ENCODE measurements around the gene ZMYM1.
"Not testable (repeated sequence)": the region's sequence is repeated elsewhere in the genome, so short reads cannot be mapped to it uniquely, and the experiment has no call there.

ZMYM1 gene

DNA sequence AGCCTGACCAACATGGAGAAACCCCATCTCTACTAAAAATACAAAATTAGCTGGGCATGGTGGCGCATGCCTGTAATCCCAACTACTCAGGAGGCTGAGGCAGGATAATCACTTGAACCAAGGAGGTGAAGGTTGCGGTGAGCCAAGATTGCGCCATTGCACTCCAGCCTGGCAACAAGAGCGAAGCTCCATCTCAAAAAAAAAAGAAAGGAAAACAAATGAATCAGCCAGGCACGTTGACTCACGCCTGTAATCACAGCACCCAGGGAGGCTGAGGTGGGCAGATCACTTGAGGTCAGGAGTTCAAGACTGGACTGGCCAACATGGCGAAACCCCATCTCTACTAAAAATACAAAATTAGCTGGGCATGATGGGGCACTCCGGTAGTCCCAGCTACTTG is 2.8 kb upstream of the ZMYM1 start:
- not testable (repeated sequence) for H3K27ac ChIP-seq (ENCODE audit: low read depth, low read length); H3K27me3 ChIP-seq (ENCODE audit: insufficient read depth, low read length)
- 94% methylated on average over 8 of the region's 8 CpGs for WGBS

DNA sequence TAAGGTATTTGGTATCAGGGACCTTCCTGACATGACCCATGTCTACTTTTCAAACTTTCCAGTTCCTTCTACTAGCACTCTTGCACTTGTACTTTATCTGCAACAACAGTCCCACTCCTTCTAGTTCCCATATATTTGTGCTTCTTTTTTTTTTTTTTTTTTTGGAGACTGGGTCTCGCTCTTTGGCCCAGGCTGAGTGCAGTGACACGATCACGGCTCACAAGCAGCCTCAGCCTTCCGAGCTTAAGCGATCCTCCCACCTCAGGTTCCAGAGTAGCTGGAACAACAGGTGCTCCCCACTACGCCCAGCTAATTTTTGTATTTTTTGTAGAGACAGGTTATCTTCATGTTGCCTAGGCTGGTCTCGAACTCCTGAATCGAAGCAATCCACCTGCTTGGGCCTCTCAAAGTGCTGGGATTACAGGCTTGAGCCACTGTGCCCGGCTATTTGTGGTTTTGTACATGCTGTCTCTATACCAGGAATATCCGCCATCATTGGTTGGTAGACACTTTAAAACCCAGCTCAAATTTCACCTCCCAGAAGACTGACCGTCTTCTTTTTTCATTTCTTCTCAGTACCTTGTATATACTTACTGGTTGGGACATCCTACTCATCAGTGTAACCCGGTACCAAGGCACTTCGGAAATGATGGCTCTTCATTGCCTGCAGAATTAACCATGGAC is 1.1 kb downstream of the ZMYM1 start:
- no peak overlapping the region for H3K27ac ChIP-seq (ENCODE audit: low read depth, low read length)
- peak overlapping the region; percentile 80 for H3K4me3 ChIP-seq (ENCODE audit: low read length)
- peak overlapping the region; percentile 73 for H3K9ac ChIP-seq (ENCODE audit: low read depth, low read length)
- no peaks in the 10 kb centered on the region for H3K27me3 ChIP-seq (ENCODE audit: insufficient read depth, low read length)
- 93% methylated on average over 13 of the region's 13 CpGs for WGBS
- no peaks in the 10 kb centered on the region for H3K9me3 ChIP-seq (ENCODE audit: insufficient read depth, low read depth, low read length)
- H3K36me3 ChIP-seq (ENCODE audit: insufficient read depth, low read length): peaks cover 10% of the 10 kb centered on the region; the same call in 1 of the 2 replicates
- H3K4me1 ChIP-seq (ENCODE audit: insufficient read depth, low read length): peaks cover 18% of the 10 kb centered on the region

More for the DNA sequence above, 2.8 kb upstream of the ZMYM1 start:
- H3K9ac ChIP-seq (ENCODE audit: low read depth, low read length); H3K4me3 ChIP-seq (ENCODE audit: low read length); H3K9me3 ChIP-seq (ENCODE audit: insufficient read depth, low read depth, low read length); H3K36me3 ChIP-seq (ENCODE audit: insufficient read depth, low read length): not testable (repeated sequence)
- H3K4me1 ChIP-seq (ENCODE audit: insufficient read depth, low read length): peaks cover 18% of the 10 kb centered on the region

DNA sequence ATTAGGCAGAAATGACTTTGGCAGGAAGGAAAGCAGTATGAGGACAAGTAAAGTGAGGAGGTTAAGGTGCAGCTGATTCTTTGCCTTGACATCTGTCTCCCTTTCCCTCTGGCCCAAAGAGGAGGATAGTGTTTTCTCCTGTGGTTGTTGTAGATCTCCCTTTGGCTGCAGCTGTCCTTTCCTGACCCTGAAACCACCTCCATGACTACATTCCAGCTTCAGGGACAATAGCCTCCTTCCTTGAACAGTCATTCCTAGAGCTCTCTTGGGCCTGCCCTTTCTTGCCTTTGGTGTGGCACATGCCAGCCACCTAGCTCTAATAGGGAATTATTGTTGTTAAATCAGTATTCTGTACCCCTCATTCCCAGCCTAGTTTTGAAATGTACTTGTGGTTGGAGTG is 6.2 kb downstream of the ZMYM1 start:
- H3K4me3 ChIP-seq (ENCODE audit: low read length): no peak overlapping the region
- H3K4me1 ChIP-seq (ENCODE audit: insufficient read depth, low read length): 0 out of 2 replicates have a peak, but pooled peaks cover 2% of the 10 kb centered on the region
- H3K36me3 ChIP-seq (ENCODE audit: insufficient read depth, low read length): peaks cover 10% of the 10 kb centered on the region; the same call in 1 of the 2 replicates
- no peak overlapping the region for H3K9ac ChIP-seq (ENCODE audit: low read depth, low read length)
- H3K9me3 ChIP-seq (ENCODE audit: insufficient read depth, low read depth, low read length): no peaks in the 10 kb centered on the region
- no peak overlapping the region for H3K27ac ChIP-seq (ENCODE audit: low read depth, low read length)
- H3K27me3 ChIP-seq (ENCODE audit: insufficient read depth, low read length): no peaks in the 10 kb centered on the region

DNA sequence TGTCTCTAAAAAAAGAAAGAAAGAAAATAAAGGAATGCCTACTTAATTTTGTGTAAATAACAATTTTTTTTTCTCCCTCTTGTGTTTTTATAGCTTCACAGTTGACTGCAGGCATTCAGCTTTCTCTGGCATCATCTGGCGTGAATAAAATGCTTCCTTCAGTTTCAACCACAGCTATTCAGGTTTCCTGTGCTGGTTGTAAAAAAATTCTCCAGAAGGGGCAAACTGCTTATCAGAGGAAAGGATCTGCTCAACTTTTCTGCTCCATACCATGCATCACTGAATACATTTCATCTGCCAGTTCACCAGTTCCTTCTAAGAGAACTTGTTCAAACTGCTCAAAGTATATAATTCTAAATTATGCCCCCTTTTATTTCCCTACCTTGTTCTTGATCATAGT is 18.0 kb downstream of the ZMYM1 start:
- Histone ChIP-seq H3K4me3 (ENCODE audit: low read length) (no peak overlapping the region), H3K36me3 (ENCODE audit: insufficient read depth, low read length) (peaks cover 87% of the 10 kb centered on the region), H3K27me3 (ENCODE audit: insufficient read depth, low read length) (no peaks in the 10 kb centered on the region), H3K9ac (ENCODE audit: low read depth, low read length) (no peak overlapping the region), H3K4me1 (ENCODE audit: insufficient read depth, low read length) (no peaks in the 10 kb centered on the region), H3K27ac (ENCODE audit: low read depth, low read length) (no peak overlapping the region), H3K9me3 (ENCODE audit: insufficient read depth, low read depth, low read length) (no peaks in the 10 kb centered on the region)
- WGBS: 0% methylated on average over 1 of the region's 1 CpG

DNA sequence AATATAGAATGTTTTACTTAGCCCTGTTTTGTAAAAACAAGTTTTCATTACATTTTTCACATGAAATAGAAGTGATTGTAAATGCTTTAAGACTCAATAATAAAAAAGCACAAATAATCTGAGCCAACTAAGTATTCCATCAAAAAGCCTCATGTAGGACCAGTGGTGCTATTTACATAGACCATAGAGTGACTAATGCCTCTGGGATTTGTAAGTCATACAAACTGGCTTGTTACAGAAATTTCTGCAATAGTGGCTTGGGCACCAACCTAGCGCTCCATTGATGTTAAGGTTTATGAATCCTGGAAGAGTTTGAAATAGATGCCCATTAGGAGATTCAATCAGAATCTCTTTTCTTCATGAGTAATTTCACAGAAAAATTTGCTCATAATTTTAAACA is 31.9 kb downstream of the ZMYM1 start:
- Histone ChIP-seq H3K27ac (ENCODE audit: low read depth, low read length) (no peak overlapping the region), H3K4me3 (ENCODE audit: low read length) (no peak overlapping the region), H3K4me1 (ENCODE audit: insufficient read depth, low read length) (no peaks in the 10 kb centered on the region), H3K36me3 (ENCODE audit: insufficient read depth, low read length) (peaks cover 68% of the 10 kb centered on the region), H3K27me3 (ENCODE audit: insufficient read depth, low read length) (no peaks in the 10 kb centered on the region), H3K9ac (ENCODE audit: low read depth, low read length) (no peak overlapping the region), H3K9me3 (ENCODE audit: insufficient read depth, low read depth, low read length) (no peaks in the 10 kb centered on the region)
- 94% methylated on average over 1 of the region's 1 CpG for whole genome bisulfite sequencing

DNA sequence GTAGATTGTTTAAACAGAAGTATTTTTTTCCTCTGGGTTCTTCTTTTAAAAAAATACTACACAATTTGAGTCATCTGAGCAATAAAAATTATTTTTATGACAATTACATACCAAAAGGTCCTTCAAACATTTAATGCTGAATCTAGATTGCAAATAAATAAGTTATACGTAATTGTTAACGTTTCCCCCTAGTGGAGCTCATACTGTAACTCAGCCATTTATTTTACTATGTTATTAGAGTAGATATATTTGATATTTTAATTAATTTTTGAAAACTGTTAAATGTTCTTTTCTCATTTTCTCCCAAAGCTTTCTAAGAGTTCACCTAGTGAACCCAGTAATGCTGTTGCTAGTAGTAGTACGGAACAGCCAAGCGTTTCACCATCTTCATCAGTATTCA is 33.5 kb downstream of the ZMYM1 start:
- WGBS: 89% methylated on average over 2 of the region's 4 CpGs
- H3K9ac ChIP-seq (ENCODE audit: low read depth, low read length): no peak overlapping the region
- no peaks in the 10 kb centered on the region for H3K4me1 ChIP-seq (ENCODE audit: insufficient read depth, low read length)
- no peak overlapping the region for H3K27ac ChIP-seq (ENCODE audit: low read depth, low read length)
- peaks cover 65% of the 10 kb centered on the region for H3K36me3 ChIP-seq (ENCODE audit: insufficient read depth, low read length)
- H3K27me3 ChIP-seq (ENCODE audit: insufficient read depth, low read length): no peaks in the 10 kb centered on the region
- H3K9me3 ChIP-seq (ENCODE audit: insufficient read depth, low read depth, low read length): no peaks in the 10 kb centered on the region
- no peak overlapping the region for H3K4me3 ChIP-seq (ENCODE audit: low read length)

DNA sequence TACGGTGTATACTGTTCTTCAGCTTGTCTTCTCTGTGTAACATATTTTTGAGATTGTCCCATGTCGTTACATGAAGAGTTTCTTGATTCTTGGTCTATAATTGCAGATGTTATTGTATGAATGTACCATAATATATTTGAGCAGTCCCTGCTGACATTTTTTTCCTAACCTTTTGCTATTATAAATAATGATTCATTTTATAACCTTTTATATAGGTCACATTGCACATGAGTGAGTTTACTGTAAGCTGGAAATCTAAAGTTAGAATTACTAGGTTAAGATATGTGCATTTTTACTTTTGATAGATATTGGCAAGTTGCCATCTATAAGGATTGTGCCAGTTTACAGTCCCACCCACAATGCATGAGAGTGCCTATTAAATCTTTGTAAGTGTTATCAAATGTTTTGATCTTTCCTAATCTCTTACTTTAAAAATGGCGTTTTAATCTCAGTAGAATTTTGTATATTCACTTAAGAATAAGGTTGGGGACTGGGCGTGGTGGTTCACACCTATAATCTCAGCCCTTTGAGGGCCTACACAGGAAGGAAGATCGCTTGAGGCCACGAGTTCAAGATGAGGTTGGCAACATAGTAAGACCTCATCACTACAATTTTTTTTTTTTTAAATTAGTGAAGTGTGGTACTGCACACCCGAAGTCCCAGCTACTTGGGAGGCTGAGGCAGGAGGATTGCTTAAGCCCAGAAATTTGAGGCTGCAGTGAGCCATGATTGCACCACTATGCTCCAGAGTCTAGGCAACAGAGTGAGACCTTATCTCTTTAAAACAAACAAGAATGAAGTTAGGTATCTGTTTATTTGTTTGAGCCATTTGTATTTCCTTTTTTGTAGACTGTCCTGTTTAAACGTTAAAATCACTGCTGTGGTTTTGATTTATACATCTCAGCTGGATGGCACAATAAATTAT is 36.5 kb downstream of the ZMYM1 start:
- WGBS: 94% methylated on average over 8 of the region's 8 CpGs
- Histone ChIP-seq H3K36me3 (ENCODE audit: insufficient read depth, low read length) (peaks cover 50% of the 10 kb centered on the region), H3K4me1 (ENCODE audit: insufficient read depth, low read length) (no peaks in the 10 kb centered on the region), H3K27ac (ENCODE audit: low read depth, low read length) (no peak overlapping the region), H3K9me3 (ENCODE audit: insufficient read depth, low read depth, low read length) (no peaks in the 10 kb centered on the region), H3K9ac (ENCODE audit: low read depth, low read length) (no peak overlapping the region), H3K27me3 (ENCODE audit: insufficient read depth, low read length) (no peaks in the 10 kb centered on the region), H3K4me3 (ENCODE audit: low read length) (no peak overlapping the region)

DNA sequence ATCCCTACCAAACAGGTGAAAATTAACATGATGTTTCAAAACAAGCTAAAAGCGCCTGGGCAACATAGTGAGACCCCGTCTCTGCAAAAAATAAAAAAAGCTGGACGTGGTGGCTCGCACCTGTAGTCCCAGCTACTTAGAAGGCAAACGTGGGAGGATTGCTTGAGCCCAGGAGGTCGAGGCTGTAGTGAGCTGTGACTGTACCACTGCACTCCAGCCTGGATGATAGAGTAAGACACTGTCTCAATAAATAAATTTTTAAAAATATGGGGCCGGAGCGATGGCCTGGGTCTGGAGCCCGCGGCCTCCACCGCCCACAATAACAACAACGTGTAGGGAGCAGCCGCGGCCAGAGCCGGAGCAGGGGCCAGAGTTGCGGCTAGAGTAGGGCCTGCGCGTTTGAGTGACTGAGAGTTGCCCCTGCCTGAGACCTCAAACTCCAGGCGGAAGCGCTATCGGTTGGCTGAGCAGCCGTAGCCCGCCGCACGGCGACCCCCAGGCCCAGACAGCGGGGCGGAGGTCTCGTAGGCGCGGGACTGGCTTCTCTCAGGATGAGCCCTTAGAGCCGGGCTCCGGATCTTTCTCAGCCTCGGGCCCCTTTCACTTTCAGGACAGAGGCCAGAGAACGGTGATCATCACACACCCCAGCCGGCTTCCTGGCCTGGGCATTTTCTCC is 41.4 kb downstream of the ZMYM1 start:
- H3K9ac ChIP-seq (ENCODE audit: low read depth, low read length): no peak overlapping the region
- H3K27ac ChIP-seq (ENCODE audit: low read depth, low read length): no peak overlapping the region
- WGBS: 91% methylated on average over 36 of the region's 36 CpGs
- H3K36me3 ChIP-seq (ENCODE audit: insufficient read depth, low read length): peaks cover 7% of the 10 kb centered on the region
- H3K9me3 ChIP-seq (ENCODE audit: insufficient read depth, low read depth, low read length): no peaks in the 10 kb centered on the region
- no peaks in the 10 kb centered on the region for H3K27me3 ChIP-seq (ENCODE audit: insufficient read depth, low read length)
- H3K4me1 ChIP-seq (ENCODE audit: insufficient read depth, low read length): no peaks in the 10 kb centered on the region
- no peak overlapping the region for H3K4me3 ChIP-seq (ENCODE audit: low read length)

DNA sequence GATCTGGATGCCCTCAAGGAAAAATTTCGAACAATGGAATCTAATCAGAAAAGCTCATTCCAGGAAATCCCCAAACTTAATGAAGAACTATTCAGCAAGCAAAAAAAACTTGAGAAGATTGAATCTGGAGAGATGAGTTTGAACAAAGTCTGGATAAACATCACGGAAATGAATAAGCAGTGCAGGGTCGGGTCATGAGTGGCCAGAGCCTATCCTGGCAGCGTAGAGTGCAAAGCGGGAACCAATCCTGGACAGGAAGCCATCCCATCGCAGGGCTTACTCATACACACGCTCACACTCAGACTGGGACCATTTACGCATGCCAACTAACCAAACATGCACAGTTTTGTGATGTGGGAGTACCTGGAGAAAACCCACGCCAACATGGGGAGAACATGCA is 43.1 kb downstream of the ZMYM1 start:
- peaks cover 8% of the 10 kb centered on the region; the same call in 1 of the 2 replicates for H3K9me3 ChIP-seq (ENCODE audit: insufficient read depth, low read depth, low read length)
- no peak overlapping the region for H3K27ac ChIP-seq (ENCODE audit: low read depth, low read length)
- no peaks in the 10 kb centered on the region for H3K36me3 ChIP-seq (ENCODE audit: insufficient read depth, low read length)
- H3K27me3 ChIP-seq (ENCODE audit: insufficient read depth, low read length): no peaks in the 10 kb centered on the region
- no peak overlapping the region for H3K9ac ChIP-seq (ENCODE audit: low read depth, low read length)
- WGBS: 95% methylated on average over 8 of the region's 9 CpGs
- no peak overlapping the region for H3K4me3 ChIP-seq (ENCODE audit: low read length)
- H3K4me1 ChIP-seq (ENCODE audit: insufficient read depth, low read length): no peaks in the 10 kb centered on the region

DNA sequence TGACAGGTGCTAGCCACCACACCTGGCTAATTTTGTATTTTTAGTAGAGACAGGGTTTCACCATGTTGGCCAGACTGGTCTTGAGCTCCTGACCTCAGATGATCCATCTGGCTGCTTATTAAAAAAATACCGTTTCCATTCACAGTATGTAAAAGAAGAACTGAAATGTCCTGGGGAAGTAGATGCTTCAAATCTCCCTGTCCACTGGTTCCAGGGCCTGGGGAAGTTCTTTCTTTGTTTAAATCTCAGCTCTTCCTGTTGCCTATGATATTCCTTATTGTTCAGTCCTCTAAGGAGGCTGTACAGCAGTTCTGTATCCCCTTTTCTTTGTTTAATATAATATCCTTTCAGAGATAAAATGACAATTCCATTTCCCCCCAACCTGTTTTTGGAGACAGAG is 47.4 kb downstream of the ZMYM1 start:
- no peak overlapping the region for H3K27ac ChIP-seq (ENCODE audit: low read depth, low read length)
- H3K27me3 ChIP-seq (ENCODE audit: insufficient read depth, low read length): no peaks in the 10 kb centered on the region
- H3K4me1 ChIP-seq (ENCODE audit: insufficient read depth, low read length): no peaks in the 10 kb centered on the region
- H3K36me3 ChIP-seq (ENCODE audit: insufficient read depth, low read length): no peaks in the 10 kb centered on the region
- H3K9ac ChIP-seq (ENCODE audit: low read depth, low read length): no peak overlapping the region
- 100% methylated on average over 1 of the region's 1 CpG for WGBS
- H3K4me3 ChIP-seq (ENCODE audit: low read length): no peak overlapping the region
- H3K9me3 ChIP-seq (ENCODE audit: insufficient read depth, low read depth, low read length): peaks cover 23% of the 10 kb centered on the region

DNA sequence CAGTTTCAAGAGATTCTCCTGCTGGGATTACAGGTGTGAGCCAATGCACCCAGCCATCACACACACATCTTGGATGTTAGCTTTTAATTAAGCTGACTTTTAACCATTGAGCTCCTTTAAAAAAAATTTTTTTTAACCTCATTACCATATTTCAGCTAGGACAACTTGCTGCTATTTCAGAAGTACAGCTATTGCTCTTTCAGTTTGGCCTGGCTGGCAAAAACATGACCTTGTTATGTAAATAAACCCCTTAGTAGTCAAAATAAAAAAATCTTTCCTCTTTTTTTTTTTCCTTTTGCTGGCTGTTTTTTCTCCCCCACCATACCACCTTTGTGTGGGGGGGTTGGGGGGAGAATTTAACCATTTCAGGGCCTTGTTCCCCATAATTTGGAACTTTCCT is 49.9 kb downstream of the ZMYM1 start:
- no peaks in the 10 kb centered on the region for H3K36me3 ChIP-seq (ENCODE audit: insufficient read depth, low read length)
- no peak overlapping the region for H3K27ac ChIP-seq (ENCODE audit: low read depth, low read length)
- peaks cover 23% of the 10 kb centered on the region for H3K9me3 ChIP-seq (ENCODE audit: insufficient read depth, low read depth, low read length)

More for the DNA sequence above, 49.9 kb downstream of the ZMYM1 start:
- Histone ChIP-seq H3K27me3 (ENCODE audit: insufficient read depth, low read length) (no peaks in the 10 kb centered on the region), H3K4me1 (ENCODE audit: insufficient read depth, low read length) (no peaks in the 10 kb centered on the region), H3K9ac (ENCODE audit: low read depth, low read length) (no peak overlapping the region), H3K4me3 (ENCODE audit: low read length) (no peak overlapping the region)
